OCI-LY1 (cell line): ENCODE data around the gene WDHD1.

Experiments used
- H2AFZ ChIP-seq: fragments of 200-600 bp; sonication (generic), shearing (Covaris generic); 2 replicates; pipeline ENCODE4 v1.6.0; 2014; ENCODE audit warnings: antibody characterized with exemption, mild to moderate bottlenecking, low read length
- H3F3A ChIP-seq: fragments of 200-600 bp; sonication (generic), shearing (Covaris generic); 2 replicates; pipeline ENCODE4 v1.6.0; 2014; ENCODE audit warnings: mild to moderate bottlenecking, antibody characterized with exemption, low read length, moderate library complexity; ENCODE audit not compliant: insufficient read depth
- H3K27ac ChIP-seq: fragments of 200-600 bp; sonication (generic); 2 replicates; pipeline ENCODE4 v1.5.1; 2014; ENCODE audit warnings: low read length, mixed run types, mild to moderate bottlenecking, low read depth; ENCODE audit not compliant: poor library complexity, severe bottlenecking
- H3K27me3 ChIP-seq: fragments of 200-600 bp; sonication (generic); 2 replicates; pipeline ENCODE4 v1.6.0; 2014; ENCODE audit warnings: antibody characterized with exemption, mild to moderate bottlenecking, low read length, moderate library complexity; ENCODE audit not compliant: insufficient read depth
- H3K36me3 ChIP-seq: fragments of 200-600 bp; sonication (generic); 2 replicates; pipeline ENCODE4 v1.6.1; 2014; ENCODE audit warnings: mild to moderate bottlenecking, antibody characterized with exemption, low read length, moderate library complexity, mixed read lengths; ENCODE audit not compliant: insufficient read depth
- H3K4me1 ChIP-seq: fragments of 200-600 bp; sonication (generic); 2 replicates; pipeline ENCODE4 v1.5.1; 2014; ENCODE audit warnings: mild to moderate bottlenecking, low read length, moderate library complexity; ENCODE audit not compliant: insufficient read depth, severe bottlenecking
- H3K4me2 ChIP-seq: fragments of 200-600 bp; sonication (generic), shearing (Covaris generic); 2 replicates; pipeline ENCODE4 v1.6.1; 2014; ENCODE audit warnings: low read length
- H3K4me3 ChIP-seq: fragments of 200-600 bp; sonication (generic); 2 replicates; pipeline ENCODE4 v1.5.1; 2014; ENCODE audit warnings: low read length, low read depth, mild to moderate bottlenecking, mixed read lengths; ENCODE audit not compliant: poor library complexity, severe bottlenecking
- H3K79me2 ChIP-seq: fragments of 200-600 bp; shearing (Covaris generic); 2 replicates; pipeline ENCODE4 v1.6.1; 2016; ENCODE audit warnings: mixed run types, low read length, mixed read lengths; ENCODE audit not compliant: insufficient read depth
- H3K9ac ChIP-seq: fragments of 200-600 bp; sonication (generic), shearing (Covaris generic); 2 replicates; pipeline ENCODE4 v1.6.1; 2014; ENCODE audit warnings: mild to moderate bottlenecking, low read length, mixed read lengths
- H3K9me2 ChIP-seq: fragments of 200-600 bp; sonication (generic), shearing (Covaris generic); 2 replicates; pipeline ENCODE4 v1.6.1; 2014; ENCODE audit warnings: low read depth, mild to moderate bottlenecking, low read length, mixed read lengths
- H3K9me3 ChIP-seq: fragments of 200-600 bp; shearing (Covaris generic); 2 replicates; pipeline ENCODE4 v1.6.1; 2014; ENCODE audit warnings: low read length, mixed read lengths
- H4K20me1 ChIP-seq: fragments of 200-600 bp; sonication (generic), shearing (Covaris generic); 2 replicates; pipeline ENCODE4 v1.6.0; 2016; ENCODE audit warnings: mild to moderate bottlenecking, low read length; ENCODE audit not compliant: insufficient read depth
- EZH2 ChIP-seq: fragments of 200-600 bp; sonication (generic), shearing (Covaris generic); IDR thresholded peaks from 2 replicates; pipeline ENCODE4 v1.8.0; 2017; ENCODE audit warnings: borderline replicate concordance, mixed run types, mild to moderate bottlenecking, antibody characterized with exemption, low read length, moderate library complexity, mixed read lengths
- TF ChIP-seq, protein P1 (sequence below): fragments of 200-600 bp; sonication (generic), shearing (Covaris generic); IDR thresholded peaks from 2 replicates; pipeline ENCODE4 v1.5.1; 2017; ENCODE audit warnings: mild to moderate bottlenecking, antibody characterized with exemption, low read length, moderate library complexity, mixed read lengths

The WDHD1 gene

DNA sequence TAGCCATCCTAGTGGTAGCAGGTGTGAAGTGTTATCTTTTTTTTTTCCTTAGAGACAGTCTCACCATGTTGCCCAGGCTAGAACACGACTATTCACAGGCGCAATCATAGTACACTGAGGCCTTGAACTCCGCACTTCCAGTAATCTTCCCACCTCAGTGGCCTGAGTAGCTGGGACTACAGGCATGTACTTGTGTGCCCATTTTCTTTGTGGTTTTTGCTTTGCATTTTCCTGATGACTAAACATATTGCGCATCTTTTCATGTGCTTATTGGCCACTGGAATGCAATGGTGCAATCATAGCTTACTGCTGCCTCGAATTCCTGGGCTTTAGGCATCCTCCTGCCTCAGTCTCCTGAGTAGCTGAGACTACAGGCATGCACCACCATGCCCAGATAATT is 90.9 kb downstream of the WDHD1 start:
- Histone ChIP-seq H3K79me2 (no peaks in the 10 kb centered on the region), H3K9ac (no peak overlapping the region), H3K4me3 (no peak overlapping the region), H3K4me2 (no peak overlapping the region), H3K9me2 (no peaks in the 10 kb centered on the region), H3K9me3 (no peaks in the 10 kb centered on the region), H4K20me1 (no peaks in the 10 kb centered on the region), H3K4me1 (no peaks in the 10 kb centered on the region), H3F3A (no peaks in the 10 kb centered on the region), H2AFZ (no peak overlapping the region), H3K27ac (no peak overlapping the region), H3K27me3 (no peaks in the 10 kb centered on the region), H3K36me3 (peaks cover 24% of the 10 kb centered on the region)
- TF ChIP-seq, protein P1, sequence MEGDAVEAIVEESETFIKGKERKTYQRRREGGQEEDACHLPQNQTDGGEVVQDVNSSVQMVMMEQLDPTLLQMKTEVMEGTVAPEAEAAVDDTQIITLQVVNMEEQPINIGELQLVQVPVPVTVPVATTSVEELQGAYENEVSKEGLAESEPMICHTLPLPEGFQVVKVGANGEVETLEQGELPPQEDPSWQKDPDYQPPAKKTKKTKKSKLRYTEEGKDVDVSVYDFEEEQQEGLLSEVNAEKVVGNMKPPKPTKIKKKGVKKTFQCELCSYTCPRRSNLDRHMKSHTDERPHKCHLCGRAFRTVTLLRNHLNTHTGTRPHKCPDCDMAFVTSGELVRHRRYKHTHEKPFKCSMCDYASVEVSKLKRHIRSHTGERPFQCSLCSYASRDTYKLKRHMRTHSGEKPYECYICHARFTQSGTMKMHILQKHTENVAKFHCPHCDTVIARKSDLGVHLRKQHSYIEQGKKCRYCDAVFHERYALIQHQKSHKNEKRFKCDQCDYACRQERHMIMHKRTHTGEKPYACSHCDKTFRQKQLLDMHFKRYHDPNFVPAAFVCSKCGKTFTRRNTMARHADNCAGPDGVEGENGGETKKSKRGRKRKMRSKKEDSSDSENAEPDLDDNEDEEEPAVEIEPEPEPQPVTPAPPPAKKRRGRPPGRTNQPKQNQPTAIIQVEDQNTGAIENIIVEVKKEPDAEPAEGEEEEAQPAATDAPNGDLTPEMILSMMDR = no peak
- no peak for TF ChIP-seq EZH2

DNA sequence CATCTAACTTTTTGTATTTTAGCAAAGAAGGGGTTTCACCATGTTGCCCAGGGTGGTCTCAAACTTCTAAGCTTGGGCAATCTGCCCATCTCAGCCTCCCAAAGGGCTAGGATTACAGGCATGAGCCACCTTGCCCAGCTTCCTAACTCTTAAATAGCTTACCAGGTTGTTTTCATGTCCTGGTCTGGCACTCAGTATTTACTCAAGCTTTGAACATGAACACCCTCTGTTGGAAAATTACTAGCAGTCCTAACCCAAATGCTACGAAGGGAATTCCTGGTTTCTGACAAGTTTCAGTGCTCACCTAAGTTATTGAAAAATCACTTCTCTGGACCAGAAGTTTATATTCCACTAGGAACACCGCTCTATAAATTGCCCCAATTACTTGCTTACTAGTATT is 91.8 kb downstream of the WDHD1 start:
- Histone ChIP-seq H3K9me2 (no peaks in the 10 kb centered on the region), H3F3A (no peaks in the 10 kb centered on the region), H4K20me1 (no peaks in the 10 kb centered on the region), H3K9ac (no peak overlapping the region), H3K4me3 (no peak overlapping the region), H3K4me1 (no peaks in the 10 kb centered on the region), H3K79me2 (no peaks in the 10 kb centered on the region), H3K9me3 (no peaks in the 10 kb centered on the region), H3K4me2 (no peak overlapping the region), H3K27me3 (no peaks in the 10 kb centered on the region), H3K36me3 (peaks cover 16% of the 10 kb centered on the region), H2AFZ (no peak overlapping the region), H3K27ac (no peak overlapping the region)
- no peak for TF ChIP-seq EZH2
- TF ChIP-seq, protein P1 = no peak

DNA sequence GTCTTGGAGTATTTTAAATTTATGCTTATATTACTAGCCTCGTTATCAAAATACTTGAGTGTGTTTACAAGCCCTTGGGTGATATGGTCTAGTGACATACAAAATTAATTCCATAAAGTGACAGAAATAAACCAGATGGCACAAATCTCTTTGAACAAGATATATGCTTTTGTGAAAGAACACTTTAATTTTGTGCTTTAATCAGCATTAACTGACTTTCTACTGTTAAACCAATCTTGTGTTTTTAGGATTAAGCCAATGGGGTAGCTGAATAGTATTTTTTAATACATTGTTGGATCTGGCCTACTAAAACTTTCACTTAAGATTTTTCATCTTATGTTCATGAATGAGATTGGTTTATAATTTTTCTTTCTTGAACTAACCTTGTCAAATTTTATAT is 93.9 kb downstream of the WDHD1 start:
- Histone ChIP-seq H3K4me2 (no peak overlapping the region), H3K36me3 (peaks cover 5% of the 10 kb centered on the region), H3K4me3 (no peak overlapping the region), H3K27ac (no peak overlapping the region), H3K9me3 (no peaks in the 10 kb centered on the region), H2AFZ (no peak overlapping the region), H3F3A (no peaks in the 10 kb centered on the region), H3K27me3 (no peaks in the 10 kb centered on the region), H4K20me1 (no peaks in the 10 kb centered on the region), H3K4me1 (no peaks in the 10 kb centered on the region), H3K9ac (no peak overlapping the region), H3K79me2 (no peaks in the 10 kb centered on the region), H3K9me2 (no peaks in the 10 kb centered on the region)
- no peak for TF ChIP-seq EZH2
- TF ChIP-seq, protein P1 = no peak
